NOMO-1 treated with DMSO at 0.1 percent for 48 hours (cell line): ENCODE measurements around the gene SYNE3.

Source experiments
- DNase-seq: peaks from one replicate; lab custom pipeline; 2025; ENCODE audit not compliant: unreplicated experiment; lab: John Stamatoyannopoulos, UW

Gene SYNE3, protein sequence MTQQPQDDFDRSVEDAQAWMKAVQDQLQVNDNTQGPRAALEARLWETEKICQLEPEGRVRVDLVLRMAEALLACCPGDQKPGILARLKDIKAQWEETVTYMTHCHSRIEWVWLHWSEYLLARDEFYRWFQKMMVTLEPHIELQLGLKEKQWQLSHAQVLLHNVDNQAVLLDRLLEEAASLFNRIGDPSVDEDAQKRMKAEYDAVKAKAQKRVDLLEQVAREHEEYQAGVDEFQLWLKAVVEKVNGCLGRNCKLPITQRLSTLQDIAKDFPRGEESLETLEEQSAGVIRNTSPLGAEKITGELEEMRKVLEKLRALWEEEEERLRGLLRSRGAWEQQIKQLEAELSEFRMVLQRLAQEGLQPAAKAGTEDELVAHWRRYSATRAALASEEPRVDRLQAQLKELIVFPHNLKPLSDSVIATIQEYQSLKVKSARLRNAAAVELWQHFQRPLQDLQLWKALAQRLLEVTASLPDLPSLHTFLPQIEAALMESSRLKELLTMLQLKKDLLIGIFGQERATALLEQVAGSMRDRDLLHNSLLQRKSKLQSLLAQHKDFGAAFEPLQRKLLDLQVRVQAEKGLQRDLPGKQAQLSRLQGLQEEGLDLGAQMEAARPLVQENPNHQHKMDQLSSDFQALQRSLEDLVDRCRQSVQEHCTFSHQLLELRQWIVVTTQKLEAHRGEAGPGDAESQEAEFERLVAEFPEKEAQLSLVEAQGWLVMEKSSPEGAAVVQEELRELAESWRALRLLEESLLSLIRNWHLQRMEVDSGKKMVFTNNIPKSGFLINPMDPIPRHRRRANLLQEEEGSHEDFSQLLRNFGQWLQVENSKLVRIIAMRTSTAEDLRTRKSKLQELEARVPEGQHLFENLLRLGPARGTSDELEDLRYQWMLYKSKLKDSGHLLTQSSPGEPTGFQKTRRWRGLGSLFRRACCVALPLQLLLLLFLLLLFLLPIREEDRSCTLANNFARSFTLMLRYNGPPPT

DNA sequence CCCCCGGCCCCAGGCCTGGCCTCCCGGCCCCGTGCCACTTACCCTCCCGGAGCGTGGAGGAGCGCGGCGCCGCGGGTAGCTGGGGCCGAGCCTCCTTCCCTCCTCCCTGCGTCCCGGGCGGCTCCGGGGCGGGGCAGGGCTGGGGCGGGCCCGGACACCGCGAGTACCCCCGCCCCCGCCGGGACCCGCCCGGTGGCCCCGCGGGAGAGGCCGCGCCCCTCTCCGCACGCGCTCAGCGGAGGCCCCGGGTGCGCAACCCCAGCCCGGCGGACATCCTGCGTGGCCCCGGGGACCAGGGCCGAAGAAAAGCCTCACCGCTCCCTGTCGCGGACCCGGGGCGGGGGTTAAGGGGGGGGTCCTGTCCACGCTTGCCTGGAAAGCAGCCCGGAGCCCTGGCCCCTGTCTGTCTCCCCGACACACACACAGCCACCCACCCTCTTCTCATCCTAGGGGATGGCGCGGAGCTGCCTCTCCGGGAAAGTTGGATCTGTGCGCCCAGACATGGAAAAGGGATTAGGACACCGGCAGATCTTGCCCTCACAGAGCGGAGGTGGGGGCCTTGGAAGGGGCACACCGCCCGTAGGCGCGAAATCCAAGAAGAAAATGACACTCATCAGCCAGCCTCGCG, at the start of gene SYNE3:
SYNE3 (minus strand) TSS at position 97 of the 628 bp plus-strand sequence. CDS start 40,829 bp downstream, outside the sequence.
- peak; percentile 21 for DNase-seq

GRCh38 chr14:95564060-95564459, 47.6 kb upstream of the SYNE3 start:
- DNase-seq, result no peak

- DNase-seq, result no peak
These were observed 46.6 kb upstream of the SYNE3 start for GRCh38 chr14:95562892-95563685.

DNA sequence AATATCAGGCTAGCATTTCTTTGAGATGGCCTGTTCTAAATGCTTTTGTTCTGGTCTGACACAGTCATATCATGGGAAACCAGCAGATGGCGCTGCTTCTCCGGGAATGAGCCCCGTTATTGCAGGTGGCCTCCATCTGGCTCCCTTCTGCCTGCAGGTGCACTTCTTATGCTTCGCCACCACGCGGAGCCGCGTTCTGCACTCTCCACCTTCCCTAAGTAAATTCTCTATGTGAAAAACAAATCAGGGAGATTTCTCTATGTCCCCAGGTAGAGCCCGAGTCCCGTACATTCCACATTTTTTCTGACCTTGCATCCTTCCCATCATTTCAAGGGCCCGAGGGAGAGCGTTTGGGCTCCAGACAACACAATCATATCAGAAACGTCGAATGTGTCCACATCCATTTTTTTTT, 44.6 kb upstream of the SYNE3 start:
- peak; percentile 88 for DNase-seq

GRCh38 chr14:95559203-95559602, 42.8 kb upstream of the SYNE3 start:
- no peak for DNase-seq

DNA sequence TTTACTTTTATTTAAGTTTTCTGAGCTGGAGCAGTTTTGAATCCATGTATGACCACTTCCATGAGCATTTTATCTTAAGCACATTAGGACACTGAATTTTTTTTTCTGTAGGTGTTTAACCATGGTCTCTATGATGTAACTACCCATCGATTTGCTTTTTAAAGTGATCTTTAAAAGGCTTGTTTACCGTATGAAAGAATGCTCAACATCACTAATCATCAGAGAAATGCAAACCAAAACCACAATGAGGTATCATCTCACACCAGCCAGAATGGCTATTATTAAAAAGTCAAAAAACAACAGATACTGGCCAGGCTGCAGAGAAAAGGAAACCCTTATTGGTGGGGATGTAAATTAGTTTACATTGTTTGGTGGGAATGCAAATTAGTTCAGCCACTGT, 41.4 kb upstream of the SYNE3 start:
- no peak for DNase-seq

- no peak for DNase-seq
These were observed 40.8 kb upstream of the SYNE3 start for GRCh38 chr14:95557291-95557690.

DNA sequence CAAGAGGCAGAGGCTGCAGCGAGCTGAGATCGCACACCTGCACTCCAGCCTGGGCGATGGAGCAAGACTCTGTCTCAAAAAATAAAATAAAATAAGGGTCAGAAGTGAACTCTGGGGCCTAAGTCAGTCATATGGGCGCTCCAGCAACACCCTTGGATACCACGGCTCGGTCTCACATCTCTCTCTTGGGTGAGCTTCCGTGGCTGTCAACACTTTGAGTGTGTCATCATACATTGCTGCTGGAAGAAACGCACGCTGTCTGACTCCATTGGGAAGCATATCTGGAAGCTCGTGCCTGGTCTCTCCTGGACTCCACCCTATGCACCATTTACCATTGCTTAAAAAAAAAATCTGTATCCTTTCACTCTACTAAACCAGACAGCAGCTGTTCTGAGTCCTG, 38.6 kb upstream of the SYNE3 start:
- no peak for DNase-seq

DNA sequence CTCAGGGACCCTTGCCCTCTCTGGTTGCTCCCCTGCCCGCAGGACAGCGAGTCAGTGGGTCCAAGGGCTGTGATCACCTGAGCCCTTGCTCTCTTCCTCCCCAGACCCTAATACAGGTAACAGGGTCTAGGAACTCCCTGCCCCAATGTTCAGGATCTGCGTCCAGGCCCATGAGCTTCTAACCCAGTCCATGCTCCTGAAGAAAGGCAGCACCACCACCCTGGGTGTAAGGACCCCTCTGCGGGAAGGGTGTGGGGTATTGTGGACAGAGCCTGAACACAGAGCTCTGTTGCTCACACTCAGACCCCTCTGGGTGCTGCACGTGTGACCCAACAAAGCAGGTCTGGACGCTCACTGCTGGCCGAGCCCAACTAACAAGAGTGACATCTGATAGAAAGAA, 36.7 kb upstream of the SYNE3 start:
- no peak for DNase-seq

- no peak for DNase-seq
These were observed 35.0 kb upstream of the SYNE3 start for GRCh38 chr14:95551435-95551834.

GRCh38 chr14:95549656-95550585, 33.5 kb upstream of the SYNE3 start:
- no peak for DNase-seq

DNA sequence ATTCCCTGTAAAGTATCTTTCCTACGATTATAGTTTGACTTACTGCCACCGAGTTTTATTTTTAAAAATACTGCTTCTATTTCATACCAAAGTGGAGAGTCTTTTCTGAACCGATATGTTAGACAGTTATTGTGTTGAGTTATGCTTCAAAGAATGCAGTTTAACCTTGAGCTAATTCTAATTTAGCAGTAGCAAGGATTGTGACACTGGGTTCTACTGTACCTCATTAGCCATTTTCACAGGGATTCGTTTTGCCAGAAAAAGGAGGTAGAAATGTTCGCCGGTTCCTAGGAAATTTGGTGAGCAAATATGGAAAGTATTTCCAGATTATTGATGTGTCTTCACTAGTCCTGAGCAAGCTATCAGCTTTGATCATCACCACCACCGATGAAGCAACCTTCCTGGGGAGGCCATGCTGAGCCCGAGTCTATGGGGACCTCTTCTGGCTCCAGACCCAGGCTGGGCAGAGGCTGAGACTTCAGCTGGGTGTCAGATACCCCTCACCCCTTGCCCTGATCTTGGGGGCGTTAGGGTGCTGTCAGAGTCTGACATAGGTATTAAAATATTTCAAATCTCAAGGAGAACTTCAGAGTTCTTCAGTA, 32.0 kb upstream of the SYNE3 start:
- DNase-seq, result no peak

DNA sequence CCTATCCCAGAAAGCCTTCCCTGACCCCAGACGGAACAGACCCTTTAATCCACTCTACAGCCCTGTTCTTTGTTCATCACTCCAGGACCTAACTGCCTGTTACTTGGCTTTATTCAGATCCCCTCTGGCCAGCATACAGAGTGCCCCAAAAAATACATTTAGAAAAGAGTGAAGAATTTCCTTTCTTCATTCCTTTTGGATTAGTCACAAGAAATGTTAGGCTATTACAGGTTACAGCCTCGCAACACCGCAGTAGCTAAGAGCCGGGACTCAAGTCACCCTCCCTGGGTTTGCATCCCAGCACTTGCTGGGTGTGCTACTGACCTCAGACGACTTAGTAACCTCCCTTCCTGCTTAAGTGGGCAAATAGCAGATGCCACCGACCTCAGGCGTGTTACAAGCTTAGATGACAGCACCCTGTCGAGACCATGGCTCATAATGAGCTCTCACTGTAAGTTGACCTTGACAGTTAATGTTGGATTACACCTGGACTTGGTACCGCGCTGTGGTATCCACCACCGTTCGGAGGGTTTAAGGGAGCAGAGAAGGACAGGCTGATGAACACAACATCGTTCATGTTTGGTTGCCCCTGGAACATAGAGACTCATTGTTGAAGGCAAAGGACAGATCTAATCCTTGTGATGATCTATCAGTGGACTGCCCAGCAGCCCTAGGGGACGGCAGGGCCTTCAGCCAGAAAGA, 31.3 kb upstream of the SYNE3 start:
- no peak for DNase-seq

- DNase-seq, result no peak
These were observed 30.8 kb upstream of the SYNE3 start for GRCh38 chr14:95547272-95547625.

GRCh38 chr14:95545515-95546168, 29.2 kb upstream of the SYNE3 start:
- DNase-seq, result no peak

- no peak for DNase-seq
These were observed 28.1 kb upstream of the SYNE3 start for GRCh38 chr14:95544588-95544987.

- DNase-seq, result no peak
These were observed 26.6 kb upstream of the SYNE3 start for GRCh38 chr14:95543021-95543420.
